Activated CD8-positive, alpha-beta memory T cell treated with anti-CD3 and anti-CD28 coated beads for 4 hours (primary cell): ENCODE results near the gene ADGRA3.
"Not testable (repeated sequence)": the region's sequence is repeated elsewhere in the genome, so short reads cannot be mapped to it uniquely, and the experiment has no call there.

Experiments used
- DNase-seq, 2 donors: peaks; one replicate each; pipeline ENCODE4 v3.0.0-alpha.2; 2020; ENCODE audit warnings: low read depth in 2 of 2

Gene ADGRA3

DNA sequence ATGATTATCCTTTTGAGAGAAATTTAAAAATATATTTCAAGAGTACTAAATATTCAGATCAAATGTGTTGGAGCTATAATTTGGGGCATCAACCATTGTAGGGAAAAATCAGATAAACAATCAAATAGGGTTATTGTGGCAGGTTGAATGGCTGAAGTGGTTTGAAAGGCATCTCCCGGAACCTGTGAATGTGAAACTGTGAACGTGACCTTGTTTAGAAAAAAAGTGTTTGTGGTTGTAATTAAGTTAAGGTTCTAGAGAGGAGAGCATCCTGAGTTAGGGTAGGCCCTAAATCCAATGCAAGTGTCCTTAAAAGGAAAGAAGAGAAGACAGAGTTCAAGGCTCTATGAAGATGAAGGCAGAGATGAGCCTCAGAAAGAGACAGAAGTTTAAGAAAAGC is 37.4 kb downstream of the ADGRA3 start:
- no peak for DNase-seq

- DNase-seq, result no peak
Measured at GRCh38 chr4:22477813-22478182, 38.1 kb downstream of the ADGRA3 start.

DNA sequence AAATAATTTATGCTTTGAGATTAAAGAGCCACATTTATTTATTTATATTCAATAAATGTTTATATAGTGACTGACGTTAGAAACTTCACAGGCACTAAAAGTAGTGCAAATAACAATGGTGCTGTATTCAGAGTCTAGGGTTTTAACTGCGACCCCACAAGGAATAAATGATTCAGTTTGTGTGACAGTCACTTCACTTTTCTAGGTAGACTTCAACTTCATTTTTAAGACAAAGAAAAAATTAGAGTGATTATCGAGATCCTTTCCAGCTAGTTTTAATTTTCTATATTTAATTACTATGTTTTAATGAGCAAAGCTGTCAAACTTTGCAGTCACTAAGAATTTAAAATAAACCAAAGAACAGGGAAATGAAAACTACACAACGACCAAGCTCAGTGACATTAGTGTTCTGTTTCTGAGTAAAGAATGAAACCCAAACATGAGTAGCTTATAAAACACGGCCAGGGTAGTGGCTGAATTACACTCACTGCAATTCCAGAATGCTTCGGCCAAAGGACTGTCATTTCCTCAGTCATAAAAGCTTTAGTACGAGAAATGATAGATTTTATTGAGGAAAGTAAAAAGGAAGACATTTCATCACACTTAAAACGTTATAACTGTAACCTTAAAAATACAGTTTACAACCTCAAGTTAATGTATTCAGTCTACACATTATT is 38.6 kb downstream of the ADGRA3 start:
- DNase-seq, result no peak

- no peak for DNase-seq
Measured at GRCh38 chr4:22476011-22476410, 39.9 kb downstream of the ADGRA3 start.

GRCh38 chr4:22475311-22475646 is 40.6 kb downstream of the ADGRA3 start:
- DNase-seq, result not testable (repeated sequence)

DNA sequence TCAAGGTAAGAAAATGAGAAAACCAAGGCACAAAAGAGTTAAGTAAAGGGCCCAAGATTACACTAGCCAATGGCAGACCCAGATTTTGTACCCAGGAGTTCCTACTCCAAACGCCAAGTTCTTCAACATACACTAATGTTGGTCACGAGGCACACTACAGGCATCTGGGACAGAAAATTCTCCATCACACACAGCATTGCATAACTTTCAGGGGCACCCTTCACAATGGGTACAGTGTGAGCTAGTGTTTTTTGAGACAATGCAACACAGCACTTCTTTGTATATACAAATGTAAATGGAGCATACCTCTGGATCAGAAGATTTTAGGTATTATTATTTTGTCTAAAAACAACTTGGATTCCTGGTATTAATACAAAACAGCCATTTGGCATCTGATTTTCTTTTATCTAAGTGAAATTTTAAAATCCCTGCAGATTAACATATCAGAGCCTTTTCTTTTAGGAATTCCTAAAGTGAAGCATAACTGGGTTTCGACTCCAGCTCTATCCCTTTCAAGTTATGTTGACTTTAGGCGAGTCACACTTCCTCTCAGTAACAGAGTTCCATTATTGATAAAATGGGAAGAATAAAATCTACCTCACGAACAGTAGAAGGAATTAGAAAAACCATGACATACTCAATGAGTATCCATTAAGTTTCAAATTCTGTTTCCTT is 41.1 kb downstream of the ADGRA3 start:
- DNase-seq, result no peak

DNA sequence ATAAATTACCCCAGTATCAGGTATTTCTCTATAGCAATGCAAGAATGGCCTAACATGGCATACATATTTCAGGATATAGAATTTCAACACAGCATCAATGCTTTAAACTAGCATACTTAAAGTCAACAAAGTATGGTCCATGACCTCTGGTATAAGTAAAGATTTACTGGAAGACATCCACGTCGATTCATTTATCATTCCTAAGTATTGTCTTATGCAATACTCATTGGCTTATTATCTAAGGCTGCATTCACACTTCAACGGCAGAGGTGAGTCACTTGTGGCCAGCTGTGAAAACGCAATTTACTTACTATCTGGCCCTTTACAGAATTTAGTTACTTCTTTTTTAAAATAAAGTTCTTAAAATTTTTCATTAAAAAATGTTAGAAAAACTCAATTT is 42.6 kb downstream of the ADGRA3 start:
- no peak for DNase-seq

DNA sequence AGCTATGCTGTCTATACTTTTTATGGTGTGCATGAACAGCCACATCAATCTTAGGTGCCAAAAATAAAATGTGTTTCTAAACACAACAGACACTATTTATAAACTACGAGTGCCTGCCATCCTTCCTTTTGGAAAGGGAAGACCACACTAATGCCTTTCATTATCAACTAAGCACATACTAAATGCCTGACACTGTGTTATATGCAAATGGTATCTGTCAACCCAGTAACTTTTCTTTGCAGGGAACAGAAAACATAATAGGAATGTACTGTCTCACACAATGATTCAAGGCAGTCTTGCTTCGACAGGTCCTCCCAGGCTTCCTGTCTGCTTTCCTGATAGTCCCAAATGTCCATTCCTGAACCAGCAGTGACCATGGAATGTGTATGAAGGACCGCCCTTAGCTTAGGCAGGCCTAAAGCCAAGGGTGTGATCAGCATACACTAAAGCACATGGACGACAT is 43.8 kb downstream of the ADGRA3 start:
- no peak for DNase-seq

DNA sequence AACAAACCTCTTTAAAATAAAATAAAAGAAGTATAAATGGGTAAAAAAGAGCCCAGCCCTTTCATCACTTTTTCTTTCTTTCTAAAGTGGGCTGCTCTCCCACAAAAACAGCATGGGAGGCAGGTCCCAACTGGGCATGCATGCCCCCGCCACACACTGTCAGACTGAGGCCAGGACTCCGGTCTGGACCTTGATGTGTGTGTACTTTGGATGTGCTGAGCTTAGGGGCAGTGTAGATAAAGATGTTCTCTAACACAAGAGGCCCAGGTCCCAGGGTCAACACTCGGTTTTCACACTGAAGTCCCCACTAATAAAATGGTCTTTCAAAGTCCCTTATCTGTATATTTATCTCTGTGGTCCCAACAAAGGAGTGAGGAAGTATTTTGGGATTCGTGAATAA is 44.4 kb downstream of the ADGRA3 start:
- no peak for DNase-seq

DNA sequence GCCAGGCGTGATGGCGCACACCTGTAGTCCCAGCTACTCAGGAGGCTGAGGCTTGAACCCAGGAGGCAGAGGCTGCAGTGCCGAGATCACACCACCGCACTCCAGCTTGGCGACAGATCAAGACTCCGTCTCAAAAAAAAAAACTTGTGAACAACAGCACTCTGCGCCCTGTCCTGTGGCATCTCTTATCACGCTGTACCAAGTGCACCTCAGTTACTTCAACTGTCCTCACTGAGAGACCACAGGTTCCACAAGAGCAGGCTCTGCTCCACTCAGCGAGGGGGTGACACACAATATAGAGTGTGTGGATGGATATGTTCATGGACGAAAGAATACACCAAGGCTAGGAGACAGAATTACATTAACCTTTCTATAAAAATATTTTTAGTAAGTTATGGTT is 49.3 kb downstream of the ADGRA3 start:
- no peak for DNase-seq

GRCh38 chr4:22465996-22466395 is 49.9 kb downstream of the ADGRA3 start:
- no peak for DNase-seq

- DNase-seq, result no peak
Measured at GRCh38 chr4:22465349-22465748, 50.5 kb downstream of the ADGRA3 start.

DNA sequence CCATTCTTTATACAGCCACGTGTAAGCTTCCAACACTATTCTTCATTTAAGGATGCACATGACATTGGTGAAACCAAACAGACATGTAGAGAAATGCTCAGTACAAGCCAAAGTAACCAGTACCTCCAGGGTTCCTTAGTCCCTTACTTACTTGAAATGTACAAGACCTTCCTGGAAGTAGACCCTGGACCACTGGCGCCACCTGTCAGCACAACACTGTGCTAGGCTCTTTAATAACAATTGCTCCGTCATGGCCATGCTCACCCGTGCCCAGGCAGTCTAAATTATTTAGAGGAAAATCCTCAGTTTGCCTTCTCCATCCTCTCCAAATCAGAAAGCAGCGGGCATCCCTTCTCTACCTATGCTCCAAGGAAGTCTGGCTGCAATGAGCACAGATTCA is 52.7 kb downstream of the ADGRA3 start:
- DNase-seq, result no peak

- DNase-seq, result no peak
Measured at GRCh38 chr4:22462688-22463087, 53.2 kb downstream of the ADGRA3 start.

- DNase-seq, result no peak
Measured at GRCh38 chr4:22460266-22460665, 55.6 kb downstream of the ADGRA3 start.

- DNase-seq, result no peak
Measured at GRCh38 chr4:22458098-22458497, 57.8 kb downstream of the ADGRA3 start.

GRCh38 chr4:22457348-22457747 is 58.5 kb downstream of the ADGRA3 start:
- DNase-seq, result no peak

GRCh38 chr4:22456291-22456690 is 59.6 kb downstream of the ADGRA3 start:
- DNase-seq, result no peak

DNA sequence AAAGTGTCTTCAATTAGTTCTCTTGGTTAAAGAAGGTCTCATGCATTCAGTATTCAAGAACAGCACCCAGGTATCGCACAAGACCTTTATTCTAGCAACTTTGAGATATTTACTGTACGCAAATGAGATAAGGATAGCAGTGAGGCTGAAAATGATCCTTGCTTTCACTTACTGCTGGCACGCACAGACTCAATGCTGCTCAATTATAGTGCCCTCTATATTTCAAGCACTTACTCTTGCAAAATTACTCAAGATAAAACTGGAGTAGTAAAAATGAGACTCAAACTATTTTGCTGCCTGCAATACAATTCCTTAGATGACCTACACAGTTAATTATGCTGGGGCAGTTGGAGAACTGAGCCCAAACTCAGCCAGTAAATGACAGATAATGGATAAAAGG is 60.9 kb downstream of the ADGRA3 start:
- no peak for DNase-seq

- no peak for DNase-seq
Measured at GRCh38 chr4:22454216-22454838, 61.5 kb downstream of the ADGRA3 start.

DNA sequence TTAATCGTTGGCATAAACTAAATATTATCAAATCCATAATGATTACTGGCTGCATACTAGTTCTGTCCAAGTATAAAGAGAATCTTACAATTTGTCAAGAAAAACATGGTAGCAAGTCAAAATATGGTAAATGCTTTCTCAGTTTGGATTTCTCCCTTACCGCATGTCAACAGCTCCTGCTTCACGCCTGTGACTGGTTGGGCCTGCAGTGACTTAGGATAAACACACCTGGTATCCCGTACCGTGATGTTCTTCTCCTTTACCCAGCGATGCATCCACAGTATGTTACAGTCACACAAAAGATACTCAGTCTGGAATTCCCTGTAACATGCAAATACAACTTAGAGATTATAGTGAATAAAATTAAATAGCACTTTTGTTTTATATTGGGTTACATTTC is 71.1 kb downstream of the ADGRA3 start:
- DNase-seq, result no peak

GRCh38 chr4:22442956-22443355 is 72.9 kb downstream of the ADGRA3 start:
- DNase-seq, result no peak

DNA sequence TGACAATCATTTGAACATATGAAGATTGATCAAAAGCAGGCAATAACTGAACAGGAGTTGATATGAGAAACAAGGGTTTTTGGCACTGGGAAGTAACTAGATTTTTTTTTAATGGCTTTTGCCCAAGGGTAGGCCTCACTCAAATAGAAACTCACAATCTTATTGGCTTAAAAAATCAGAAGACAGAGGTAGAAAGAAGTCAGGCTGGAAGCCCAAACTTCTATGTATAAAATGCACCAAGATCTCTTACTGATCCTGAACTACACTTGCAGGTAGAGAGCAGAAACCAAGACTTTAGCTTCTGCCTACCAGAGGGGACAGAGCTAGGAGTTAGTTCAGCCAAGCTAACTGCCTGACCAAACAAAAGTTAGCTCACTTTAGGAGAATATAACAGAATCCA is 74.9 kb downstream of the ADGRA3 start:
- DNase-seq, result no peak
